SK-N-SH treated with all-trans-retinoic acid at 6 μM for 48 hours (cell line): ENCODE data around the gene CA5A.

ENCODE experiments used
- CSDC2 ChIP-seq: fragments of 250-450 bp; sonication (Bioruptor Pico); IDR thresholded peaks from 2 replicates; pipeline ENCODE4 v1.5.0; 2020; ENCODE audit warnings: mild to moderate bottlenecking, moderate library complexity
- CSRNP3 ChIP-seq: fragments of 250-450 bp; sonication (Bioruptor Pico); IDR thresholded peaks from 2 replicates; pipeline ENCODE4 v1.5.1; 2021; ENCODE audit warnings: mild to moderate bottlenecking, moderate library complexity

GRCh38 chr16:87954361-87954760 lies 18.0 kb upstream of the CA5A start:
- TF ChIP-seq CSDC2 (CRISPR knock-in tag) (no peak), CSRNP3 (CRISPR knock-in tag) (no peak)
